H1 (cell line): ENCODE results near the gene GLO1. TPM values are rescaled to one million over a fixed set of nuclear protein-coding genes. Genes with fewer than 3 reads are reported as not detected.

ENCODE experiments used
- CTCF ChIA-PET: fragments of 300-600 bp; sonication (Branson Sonifier 250); formaldehyde crosslinking; loops from one replicate; lab custom pipeline; 2021; ENCODE audit not compliant: partially characterized antibody; lab: Charles Lee
- POLR2A ChIA-PET: fragments of 300-600 bp; sonication (Branson Sonifier 250); formaldehyde crosslinking; loops from one replicate; lab custom pipeline; 2021; ENCODE audit warnings: inconsistent platforms; ENCODE audit not compliant: partially characterized antibody; lab: Charles Lee
- DNase-seq, 2 experiments: peaks; one replicate each; pipeline versions ENCODE4 v3.0.0 to v3.0.0-alpha.2; 2010 to 2022; ENCODE audit warnings: low spot score in 2 of 2, low read depth in 1 of 2, mixed read lengths in 1 of 2
- FAIRE-seq: peaks from 2 replicates; lab custom pipeline; 2011; peaks lifted over from hg19 to GRCh38; lab: Jason Lieb, UNC
- H2AFZ ChIP-seq: 2 replicates; pipeline ENCODE4 v1.8.1; 2012; ENCODE audit warnings: low read length, inconsistent platforms
- H2AK5ac ChIP-seq: 2 replicates; pipeline ENCODE4 v1.6.1; 2013; ENCODE audit warnings: low read depth, low read length
- H2BK120ac ChIP-seq: replicated peaks from 2 replicates; pipeline ENCODE3; 2013; ENCODE audit warnings: low read depth, low read length, inconsistent platforms
- H2BK12ac ChIP-seq: 2 replicates; pipeline ENCODE4 v1.6.1; 2013; ENCODE audit warnings: low read depth, low read length
- H2BK15ac ChIP-seq: 2 replicates; pipeline ENCODE4 v1.6.1; 2013; ENCODE audit warnings: low read length
- H2BK20ac ChIP-seq: 2 replicates; pipeline ENCODE4 v1.6.1; 2013; ENCODE audit warnings: low read length
- H2BK5ac ChIP-seq: 2 replicates; pipeline ENCODE4 v1.6.1; 2013; ENCODE audit warnings: low read depth, low read length
- H3K14ac ChIP-seq: 2 replicates; pipeline ENCODE4 v1.6.1; 2013; ENCODE audit warnings: inconsistent platforms; ENCODE audit not compliant: insufficient read length
- H3K18ac ChIP-seq: 2 replicates; pipeline ENCODE4 v1.6.1; 2013; ENCODE audit warnings: low read length; ENCODE audit errors: extremely low read depth
- H3K23ac ChIP-seq: 2 replicates; pipeline ENCODE4 v1.6.1; 2013; ENCODE audit warnings: inconsistent platforms; ENCODE audit not compliant: insufficient read length
- H3K23me2 ChIP-seq: 2 replicates; pipeline ENCODE4 v1.6.1; 2013; ENCODE audit warnings: low read depth, low read length
- H3K27ac ChIP-seq: 2 replicates; pipeline ENCODE4 v1.6.1; 2011; ENCODE audit warnings: low read depth, low read length, inconsistent platforms
- H3K27me3 ChIP-seq, 4 experiments: replicated peaks in 1 of 4; 1 replicate in 1 of 4; 2 replicates in 3 of 4; pipeline versions ENCODE4 v1.6.1 to v1.8.1; 2011 to 2013; ENCODE audit warnings: low read length in 3 of 4, mild to moderate bottlenecking in 3 of 4, inconsistent platforms in 2 of 4, mixed read lengths in 2 of 4, moderate library complexity in 1 of 4; ENCODE audit not compliant: control insufficient read depth in 3 of 4, insufficient read depth in 3 of 4; ENCODE audit errors: extremely low read depth in 1 of 4
- H3K36me3 ChIP-seq, 4 experiments: 2 replicates each; pipeline versions ENCODE4 v1.6.1 to v1.8.1; 2011 to 2013; ENCODE audit warnings: mild to moderate bottlenecking in 4 of 4, low read length in 3 of 4, moderate library complexity in 2 of 4, control low read depth in 1 of 4, inconsistent platforms in 1 of 4; ENCODE audit not compliant: insufficient read depth in 4 of 4, control insufficient read depth in 2 of 4
- H3K4ac ChIP-seq: replicated peaks from 2 replicates; pipeline ENCODE3; 2013; ENCODE audit warnings: low read length, low read depth, mixed read lengths, inconsistent platforms; ENCODE audit not compliant: insufficient read length
- H3K4me1 ChIP-seq, 4 experiments: replicated peaks in 1 of 4; 1 replicate in 1 of 4; 2 replicates in 3 of 4; pipeline versions ENCODE4 v1.6.1 to v1.8.1; 2011 to 2013; ENCODE audit warnings: low read length in 3 of 4, inconsistent platforms in 2 of 4, mixed read lengths in 1 of 4; ENCODE audit not compliant: insufficient read depth in 4 of 4, control insufficient read depth in 3 of 4
- H3K4me2 ChIP-seq, 2 experiments: 2 replicates each; pipeline versions ENCODE4 v1.6.1 to v1.8.1; 2011 to 2013; ENCODE audit warnings: low read depth in 2 of 2, low read length in 2 of 2, control low read depth in 1 of 2, inconsistent platforms in 1 of 2, mild to moderate bottlenecking in 1 of 2; ENCODE audit not compliant: insufficient read depth in 1 of 2
- H3K4me3 ChIP-seq, 4 experiments: fragments of 200-600, 300-600 bp in 1 of 4; sonication (generic), shearing (Covaris generic), sonication (Bioruptor Twin) in 1 of 4; 2 replicates each; pipeline versions ENCODE4 v1.5.1 to v1.8.1; 2011 to 2016; ENCODE audit warnings: low read length in 4 of 4, low read depth in 3 of 4, control low read depth in 2 of 4, inconsistent platforms in 2 of 4, mild to moderate bottlenecking in 2 of 4, mixed read lengths in 1 of 4, moderate library complexity in 1 of 4; ENCODE audit not compliant: insufficient read depth in 2 of 4; ENCODE audit errors: extremely low read depth in 1 of 4
- H3K56ac ChIP-seq: replicated peaks from 2 replicates; pipeline ENCODE3; 2013; ENCODE audit warnings: low read depth, mild to moderate bottlenecking, mixed read lengths, low read length, inconsistent platforms; ENCODE audit not compliant: insufficient read length
- H3K79me1 ChIP-seq: 2 replicates; pipeline ENCODE4 v1.6.1; 2013; ENCODE audit warnings: low read depth, low read length, control low read depth
- H3K79me2 ChIP-seq, 2 experiments: 2 replicates each; pipeline versions ENCODE4 v1.6.1 to v1.8.1; 2012 to 2013; ENCODE audit warnings: low read length in 2 of 2, mild to moderate bottlenecking in 2 of 2, inconsistent platforms in 1 of 2; ENCODE audit not compliant: insufficient read depth in 2 of 2, control insufficient read depth in 1 of 2
- H3K9ac ChIP-seq, 4 experiments: replicated peaks in 1 of 4; 1 replicate in 1 of 4; 2 replicates in 3 of 4; pipeline versions ENCODE4 v1.6.1 to v1.8.1; 2011 to 2013; ENCODE audit warnings: low read depth in 3 of 4, low read length in 3 of 4, control low read depth in 2 of 4, mild to moderate bottlenecking in 2 of 4, moderate library complexity in 2 of 4, inconsistent platforms in 1 of 4; ENCODE audit errors: extremely low read depth in 1 of 4
- H3K9me3 ChIP-seq, 2 experiments: 2 replicates each; pipeline versions ENCODE4 v1.6.1 to v1.8.1; 2012 to 2013; ENCODE audit warnings: mild to moderate bottlenecking in 2 of 2, moderate library complexity in 2 of 2, control low read depth in 1 of 2, inconsistent platforms in 1 of 2, low read depth in 1 of 2, low read length in 1 of 2, mixed read lengths in 1 of 2; ENCODE audit not compliant: insufficient read depth in 2 of 2
- H4K20me1 ChIP-seq, 2 experiments: replicated peaks in 1 of 2; 2 replicates each; pipeline versions ENCODE3 to v1.8.1; 2011 to 2013; ENCODE audit warnings: inconsistent platforms in 2 of 2, low read length in 2 of 2, mild to moderate bottlenecking in 1 of 2; ENCODE audit not compliant: insufficient read depth in 2 of 2, control insufficient read depth in 1 of 2
- H4K5ac ChIP-seq: 2 replicates; pipeline ENCODE4 v1.6.1; 2013; ENCODE audit warnings: low read length, low read depth, mixed read lengths, inconsistent platforms; ENCODE audit not compliant: insufficient read length
- H4K8ac ChIP-seq: 2 replicates; pipeline ENCODE4 v1.8.0; 2013; ENCODE audit warnings: mild to moderate bottlenecking, moderate library complexity, low read length, inconsistent platforms; ENCODE audit not compliant: insufficient read depth; ENCODE audit errors: extremely low read depth
- H4K91ac ChIP-seq: replicated peaks from 2 replicates; pipeline ENCODE3; 2013; ENCODE audit warnings: low read length, mixed read lengths, inconsistent platforms; ENCODE audit not compliant: insufficient read length
- ASH2L ChIP-seq: fragments of 200-600, 300-600 bp; sonication (generic); IDR thresholded peaks from one replicate; pipeline ENCODE4 v1.7.1; 2017; ENCODE audit warnings: low read length
- ATF3 ChIP-seq: IDR thresholded peaks from 2 replicates; pipeline ENCODE4 v1.6.1; 2011; ENCODE audit warnings: low read depth, mild to moderate bottlenecking, low read length; ENCODE audit not compliant: insufficient read depth
- BACH1 ChIP-seq: IDR thresholded peaks from 2 replicates; pipeline ENCODE4 v1.6.1; 2012; ENCODE audit warnings: low read length, improper control_type of control experiment
- CHD1 ChIP-seq: IDR thresholded peaks from 2 replicates; pipeline ENCODE4 v1.6.1; 2012; ENCODE audit warnings: low read depth, low read length, improper control_type of control experiment
- JUN ChIP-seq: IDR thresholded peaks from 2 replicates; pipeline ENCODE4 v1.6.1; 2011; ENCODE audit warnings: low read depth, mild to moderate bottlenecking, improper control_type of control experiment, low read length
- NANOG ChIP-seq: IDR thresholded peaks from 2 replicates; pipeline ENCODE4 v1.6.1; 2011; ENCODE audit warnings: low read length, low read depth, mild to moderate bottlenecking, inconsistent platforms; ENCODE audit not compliant: insufficient read depth, poor library complexity, severe bottlenecking
- ZNF274 ChIP-seq: IDR thresholded peaks from 2 replicates; pipeline ENCODE4 v1.7.0; 2012; ENCODE audit warnings: low read length, borderline replicate concordance; ENCODE audit errors: extremely low read depth
- WGBS, 2 experiments: shearing (Covaris generic) in 1 of 2; methylation state at CpG; one replicate each; pipeline versions ENCODE4 v1.1.6 to v1.1.7; 2013 to 2015; ENCODE audit warnings: low lambda C conversion rate in 2 of 2, mixed read lengths in 2 of 2, inconsistent platforms in 1 of 2, low coverage in 1 of 2, missing lambda C conversion rate in 1 of 2; ENCODE audit not compliant: insufficient replicate concordance in 2 of 2, insufficient coverage in 1 of 2, insufficient read length in 1 of 2; ENCODE audit errors: extremely low coverage in 1 of 2, missing lambda C conversion rate in 1 of 2; 5-methylcytosine and 5-hydroxymethylcytosine counted together
- polyA plus RNA-seq, 7 experiments: library from polyadenylated mRNA; depleted of rRNA in 3 of 7; stranded (reverse) in 5 of 7; unstranded in 2 of 7; fragments of >200 nt in 5 of 7; fragments of 200-250 nt in 2 of 7; gene quantifications; 1 replicate in 5 of 7; 2 replicates in 1 of 7; 4 replicates in 1 of 7; pipeline versions ENCODE4 v1.2.1 to v1.2.3, GENCODE V29; 2011 to 2013; ENCODE audit warnings: missing spikeins in 2 of 7, mixed read lengths in 2 of 7
- total RNA-seq: library from RNA; stranded (reverse); fragmentation: NEBNext Ultra II Directional; extraction: Animal tissue kit (Norgen Biotek cat#: 25700); gene quantifications from 2 replicates; pipeline ENCODE4 v1.2.1, GENCODE V29; 2021

GLO1 gene
- total and polyA plus RNA-seq, 2 of the 8 experiments (the other 6 are each of a cell fraction or from before 2014, with no cell fraction given), result 104 to 170 TPM

DNA sequence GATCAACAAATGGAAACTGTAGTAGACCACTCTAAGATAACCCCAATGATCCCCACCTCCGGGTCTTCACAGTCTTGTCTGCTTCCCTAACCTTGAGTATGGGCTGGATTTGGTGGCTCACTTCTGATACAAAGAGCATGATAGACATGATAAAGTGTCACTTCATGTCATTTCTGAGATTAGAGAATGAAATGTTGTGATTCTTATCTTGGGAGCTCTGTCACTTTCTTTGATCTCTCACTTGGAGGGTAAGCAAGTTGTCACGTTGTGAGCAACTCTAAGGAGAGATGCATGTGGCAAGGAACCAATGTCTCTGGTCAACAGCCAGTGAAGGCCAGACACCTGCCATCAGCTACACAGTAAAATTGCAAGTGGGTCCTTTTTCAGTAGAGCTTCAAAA lies 3.0 kb upstream of the GLO1 start:
- Histone ChIP-seq H3K4me2 (no peak overlapping the region), H3K4ac (no peak overlapping the region), H4K91ac (no peak overlapping the region), H2BK15ac (no peak overlapping the region), H3K14ac (no peak overlapping the region), H2BK20ac (no peak overlapping the region), H3K79me1 (no peaks in the 10 kb centered on the region), H3K27me3 (peaks cover 0 to 1% (median 0%) of the 10 kb centered on the region in 4 experiments; a peak in 3 of 7 replicates), H3K36me3 (peaks cover 0 to 7% (median 0%) of the 10 kb centered on the region in 4 experiments; a peak in 2 of 8 replicates), H4K20me1 (peaks cover 0 to 3% of the 10 kb centered on the region in 2 experiments), H3K27ac (no peak overlapping the region), H2AFZ (no peak overlapping the region), H2BK5ac (no peak overlapping the region), H4K5ac (no peak overlapping the region), H2BK12ac (no peak overlapping the region), H2BK120ac (no peak overlapping the region), H3K23ac (no peak overlapping the region), H3K9me3 (peaks cover 2 to 3% of the 10 kb centered on the region in 2 experiments; a peak in 1 of 4 replicates), H3K4me3 (no peak overlapping the region), H3K18ac (no peak overlapping the region), H3K9ac (no peak overlapping the region), H3K4me1 (no peaks in the 10 kb centered on the region), H3K79me2 (peaks cover 3 to 16% of the 10 kb centered on the region in 2 experiments; a peak in 3 of 4 replicates), H4K8ac (no peak overlapping the region), H3K23me2 (peaks cover 4% of the 10 kb centered on the region; the same call in 1 of the 2 replicates), H2AK5ac (no peak overlapping the region), H3K56ac (no peak overlapping the region)
- 72% methylated on average over 2 of the region's 2 CpGs; no CpG with 5 or more reads in 1 of the 2 experiments for WGBS, 2 experiments
- CTCF ChIA-PET, result no interaction called here
- no peak for FAIRE-seq
- POLR2A ChIA-PET, result no interaction called here
- TF ChIP-seq ASH2L (no peak), ZNF274 (no peak), ATF3 (no peak), NANOG (no peak), JUN (no peak), BACH1 (no peak), CHD1 (no peak)
- DNase-seq, result no peak
